ENCODE measurements around the gene PFN1. TPM values are rescaled to one million over a fixed set of nuclear protein-coding genes. Genes with fewer than 3 reads are reported as not detected.

Gene PFN1
- total RNA-seq, 1 donor from 2014 or later, result 298 TPM

DNA sequence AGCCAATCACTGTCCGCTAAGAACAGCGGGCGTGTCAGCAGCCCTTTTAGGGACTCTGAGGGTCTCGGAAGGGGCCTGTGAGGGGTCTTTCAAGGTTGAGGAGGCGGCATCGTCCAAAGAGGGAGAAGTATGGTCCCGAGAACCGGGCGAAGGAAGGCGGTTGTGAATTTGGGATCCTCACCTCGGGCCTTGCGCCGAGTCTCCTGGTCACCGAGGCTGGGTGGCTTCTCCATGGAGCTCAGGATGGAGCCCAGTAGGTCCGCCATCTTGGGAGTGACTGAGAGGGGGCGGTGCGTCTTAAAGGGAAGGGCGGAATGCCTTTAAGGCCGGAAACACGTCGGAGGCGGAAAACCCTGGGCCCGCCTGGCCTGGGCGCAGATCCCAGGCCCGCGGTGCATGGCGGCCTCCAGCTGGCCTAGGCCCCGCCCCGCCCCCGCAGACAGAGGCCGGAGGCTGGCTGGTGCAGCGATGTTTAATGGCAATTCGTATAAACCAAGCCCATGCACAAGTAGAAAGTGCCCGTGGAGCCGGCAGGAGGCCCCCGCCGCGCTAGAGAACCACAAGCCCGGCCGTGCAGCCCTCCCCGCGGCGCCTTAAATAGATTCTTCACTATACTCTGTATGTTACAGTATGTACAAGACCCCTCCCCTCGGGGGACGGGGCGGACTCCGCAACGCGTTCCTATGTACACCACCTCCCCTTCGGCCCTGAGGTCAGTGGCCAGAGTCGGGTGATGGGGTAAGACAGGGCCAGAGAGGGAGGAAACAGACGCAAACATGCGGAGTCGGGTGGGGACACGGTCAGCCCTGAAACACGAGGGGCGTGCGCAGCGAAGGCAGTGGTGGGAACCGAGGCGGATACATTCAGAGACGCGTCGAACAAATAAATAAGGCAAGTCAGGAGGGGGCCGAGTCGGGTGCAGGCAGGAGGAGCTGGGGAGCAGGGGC lies 19.5 kb upstream of the PFN1 start, which contains the start of gene SPAG7:
Gene SPAG7, minus strand, starts transcription at position 279 of the 947 bp plus-strand sequence. Its CDS starts 13 bp downstream, at position 266.
- DNase-seq, result peak; percentile 99

DNA sequence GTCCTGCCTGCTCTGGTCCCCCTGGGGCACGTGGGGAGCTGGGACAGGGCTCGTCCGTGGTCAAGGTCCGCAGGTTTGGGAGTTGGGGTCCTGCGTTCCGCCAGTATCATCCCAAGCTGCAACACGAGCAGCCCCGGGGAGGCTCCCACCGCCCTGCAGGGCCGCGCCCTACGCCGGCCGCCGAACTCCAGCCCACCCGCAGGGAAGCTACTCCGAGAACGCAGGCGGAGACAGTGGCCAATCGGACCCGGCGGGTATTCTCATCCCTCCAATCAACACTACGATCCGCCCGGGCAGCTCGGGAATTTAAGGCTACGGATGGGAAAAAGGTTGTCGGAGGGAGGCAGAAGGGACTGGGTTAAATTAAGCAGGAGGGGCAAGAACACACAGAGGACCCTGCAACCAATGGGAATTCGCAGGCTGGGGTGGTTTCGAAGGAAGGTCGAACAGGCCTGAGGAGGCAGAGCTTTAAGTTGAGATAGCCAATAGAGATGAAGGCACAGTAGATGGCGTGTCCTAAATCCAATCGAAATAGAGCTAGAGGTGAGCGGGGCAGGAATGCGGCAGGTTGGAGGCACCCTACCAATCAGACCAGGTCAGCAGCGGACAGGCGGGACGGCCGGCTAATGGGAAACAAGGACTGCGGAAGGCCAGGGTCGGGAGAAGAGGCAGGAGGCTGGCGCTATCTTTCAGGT lies 18.7 kb upstream of the PFN1 start:
- peak; percentile 100 for DNase-seq

- DNase-seq, result no peak
These were observed 17.1 kb upstream of the PFN1 start for GRCh38 chr17:4965311-4965986.

GRCh38 chr17:4960279-4960922 lies 12.1 kb upstream of the PFN1 start:
- no peak for DNase-seq

DNA sequence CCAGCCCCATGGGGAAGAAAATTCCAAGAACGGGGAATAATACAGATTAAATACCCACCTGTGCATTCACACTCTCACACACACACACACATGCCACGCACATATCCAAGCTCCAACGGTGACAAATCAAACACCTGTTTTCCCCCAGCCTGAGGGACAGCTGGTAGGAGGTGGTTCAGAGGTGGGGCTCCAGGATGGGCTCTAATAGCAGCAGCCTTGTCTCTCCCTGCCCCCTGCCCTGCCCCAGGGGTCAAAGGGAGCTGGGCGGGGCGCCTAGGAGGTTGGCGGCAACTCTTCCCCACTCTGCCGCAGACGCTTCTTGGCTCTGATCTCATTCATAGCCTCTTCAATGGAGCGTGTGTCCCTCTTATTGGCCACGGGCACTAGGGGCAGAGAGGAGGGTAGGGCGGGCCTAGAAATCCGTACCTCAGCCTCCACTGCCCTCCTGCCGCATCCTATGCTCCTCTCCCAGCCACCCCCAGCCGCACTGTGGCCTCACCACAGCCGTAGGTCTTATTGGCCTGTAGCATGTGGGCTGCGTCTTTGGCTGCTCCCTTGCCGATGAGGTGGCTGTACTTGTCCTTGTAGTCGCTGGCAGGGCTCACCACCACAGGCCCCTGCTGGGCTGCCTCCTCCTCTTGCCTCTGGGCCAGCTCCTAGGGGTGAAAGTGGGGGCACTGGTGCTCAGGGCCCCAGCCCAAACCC lies 11.1 kb upstream of the PFN1 start:
- DNase-seq, result no peak

GRCh38 chr17:4958102-4958501 lies 9.8 kb upstream of the PFN1 start:
- no peak for DNase-seq

- no peak for DNase-seq
These were observed 8.2 kb upstream of the PFN1 start for GRCh38 chr17:4956493-4957061.

DNA sequence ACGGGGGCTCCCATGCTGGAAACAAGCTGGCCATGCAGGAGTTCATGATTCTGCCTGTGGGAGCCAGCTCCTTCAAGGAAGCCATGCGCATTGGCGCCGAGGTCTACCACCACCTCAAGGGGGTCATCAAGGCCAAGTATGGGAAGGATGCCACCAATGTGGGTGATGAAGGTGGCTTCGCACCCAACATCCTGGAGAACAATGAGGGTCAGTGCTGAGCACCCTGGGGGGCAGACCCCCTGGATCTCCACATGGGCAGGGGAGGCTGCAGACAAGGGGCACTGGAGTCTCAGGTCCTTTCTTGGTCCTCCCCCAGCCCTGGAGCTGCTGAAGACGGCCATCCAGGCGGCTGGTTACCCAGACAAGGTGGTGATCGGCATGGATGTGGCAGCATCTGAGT lies 6.8 kb upstream of the PFN1 start:
- no peak for DNase-seq

- DNase-seq, result peak; percentile 34
These were observed 5.2 kb upstream of the PFN1 start for GRCh38 chr17:4953451-4953961.

DNA sequence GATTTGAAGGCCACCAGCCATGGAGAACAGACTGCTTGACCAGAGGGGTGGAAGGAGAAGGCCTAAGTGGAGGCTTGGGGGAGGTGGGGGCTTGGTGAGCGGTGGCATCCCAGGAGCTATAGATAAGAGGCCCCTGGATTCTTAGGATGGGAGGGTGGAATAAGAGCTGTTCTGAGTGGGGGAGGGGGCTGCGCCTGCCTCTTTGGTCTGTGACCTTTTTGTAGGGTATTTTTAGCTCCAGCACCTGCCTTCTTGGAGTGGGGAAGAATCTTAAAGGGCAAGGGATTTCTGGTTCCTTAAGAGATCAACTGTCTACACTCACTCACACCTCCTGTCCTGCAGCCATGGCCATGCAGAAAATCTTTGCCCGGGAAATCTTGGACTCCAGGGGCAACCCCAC lies 3.2 kb upstream of the PFN1 start:
- no peak for DNase-seq

DNA sequence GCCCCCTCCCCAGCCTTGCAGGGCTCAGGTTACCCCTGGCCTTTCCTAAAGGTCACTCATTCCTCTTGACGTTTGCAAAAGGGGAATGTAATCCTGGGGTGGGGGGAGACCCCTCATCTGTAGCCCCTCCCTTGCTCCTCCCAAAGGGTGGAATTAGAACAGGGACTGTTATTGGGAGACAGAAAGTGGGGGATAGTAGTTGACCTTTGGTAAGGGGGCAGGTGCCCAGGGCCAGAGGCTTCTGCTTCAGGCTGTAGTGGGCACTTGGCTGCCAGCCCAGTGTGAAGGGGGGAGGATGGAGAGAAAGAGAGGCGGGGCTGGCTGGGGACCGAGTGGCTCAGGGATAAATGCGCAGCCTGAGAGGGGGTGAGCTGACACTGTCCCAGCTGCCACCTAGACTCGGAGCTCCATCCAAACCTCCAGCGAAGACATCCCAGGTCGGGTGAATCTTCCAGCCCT lies 2.4 kb upstream of the PFN1 start, which contains the start of gene ENO3:
Gene ENO3, plus strand, starts transcription at position 374 of the 459 bp plus-strand sequence. CDS start 711 bp downstream, outside the sequence.
- no peak for DNase-seq

DNA sequence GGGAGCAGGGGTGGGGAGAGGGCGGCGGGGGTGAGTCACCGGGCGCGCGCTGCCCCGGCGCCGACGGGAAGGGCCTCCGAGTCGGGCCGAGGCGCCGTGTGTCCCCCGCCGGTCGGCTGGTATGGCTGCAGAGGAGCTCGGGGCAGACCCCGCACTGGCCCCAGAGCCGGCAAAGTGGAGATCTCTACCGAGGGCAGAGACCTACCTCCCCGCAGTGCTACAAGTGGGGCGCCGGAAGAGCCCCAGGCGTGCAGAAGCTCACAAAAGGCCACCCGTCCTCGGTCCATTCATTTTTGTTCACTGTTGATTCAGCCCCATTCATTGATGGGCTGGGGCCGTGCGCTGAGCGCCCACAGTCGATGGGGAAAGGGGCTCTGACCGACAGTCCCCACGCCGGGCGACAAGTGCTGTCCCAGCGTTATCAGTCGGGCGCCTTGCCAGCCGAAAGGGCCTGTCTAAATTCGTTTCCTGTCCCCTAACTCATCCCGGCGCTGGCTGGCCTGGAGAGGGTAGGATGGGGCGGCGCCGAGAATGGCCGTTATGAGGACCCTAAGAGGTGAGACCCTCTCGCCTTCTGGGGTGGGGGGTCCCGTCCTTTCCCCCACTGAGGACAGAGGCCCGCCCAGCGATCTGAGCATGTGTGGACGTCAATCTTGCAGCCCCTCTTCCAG lies 1.9 kb upstream of the PFN1 start:
- no peak for DNase-seq

GRCh38 chr17:4949321-4950074 lies 1.2 kb upstream of the PFN1 start:
- peak; percentile 69 for DNase-seq

DNA sequence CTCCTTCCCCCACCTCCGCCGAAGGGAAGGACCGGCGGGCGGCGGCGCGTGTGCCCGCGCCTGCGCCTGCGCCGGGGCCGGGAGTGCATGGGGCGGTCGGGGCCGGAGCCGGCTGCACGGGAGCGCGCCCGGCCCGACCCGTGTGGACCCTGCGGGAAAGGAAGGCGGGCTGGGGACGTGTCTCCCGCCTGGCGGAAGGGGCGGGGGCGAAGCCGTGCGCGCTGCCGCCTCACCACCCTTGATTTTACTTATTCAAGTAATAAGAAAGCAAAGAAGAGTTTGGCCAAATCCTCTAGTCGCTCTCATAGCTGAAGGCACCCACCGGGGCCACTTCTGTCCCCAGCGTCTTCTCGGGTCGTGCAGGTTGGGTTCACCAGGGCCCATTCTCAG lies 596 bp upstream of the PFN1 start:
- DNase-seq, result peak; percentile 91

DNA sequence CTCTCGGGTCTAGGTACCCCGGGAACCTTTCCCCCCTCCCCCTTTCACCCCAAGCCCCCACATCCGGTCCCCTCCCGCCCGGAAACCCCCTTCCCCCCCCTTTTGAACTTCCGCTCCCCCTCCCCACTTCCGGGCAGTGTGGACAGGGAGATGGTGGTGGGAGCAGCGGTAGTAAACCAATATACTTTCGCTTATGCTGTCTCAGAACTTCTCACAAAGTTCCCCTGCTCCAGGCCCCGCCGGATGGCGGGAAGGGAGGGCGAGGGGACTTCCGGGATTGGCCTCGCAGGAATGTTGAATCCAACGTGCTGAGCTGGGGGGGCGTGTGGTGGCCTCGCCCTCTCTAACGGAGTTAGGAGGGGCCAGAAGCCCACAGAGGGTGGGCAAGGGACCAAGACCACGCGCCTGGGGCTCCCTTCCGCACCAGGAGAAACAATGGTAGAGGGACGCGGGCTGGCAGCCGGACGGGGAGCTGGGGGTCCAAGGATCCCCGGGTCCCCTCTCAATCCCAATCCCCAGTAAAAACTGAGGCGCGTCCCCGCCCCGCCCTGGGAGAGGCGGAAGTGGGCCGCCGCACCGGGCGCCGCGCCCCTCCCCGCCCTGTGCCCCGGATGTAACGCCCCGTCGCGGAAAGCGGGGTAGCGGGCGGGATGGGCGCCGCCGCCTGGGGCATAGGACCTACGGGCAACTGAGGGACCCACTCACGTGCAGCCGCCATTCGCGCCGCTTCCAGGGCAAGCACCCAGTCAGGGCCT lies 742 bp downstream of the PFN1 start:
- peak; percentile 45 for DNase-seq

DNA sequence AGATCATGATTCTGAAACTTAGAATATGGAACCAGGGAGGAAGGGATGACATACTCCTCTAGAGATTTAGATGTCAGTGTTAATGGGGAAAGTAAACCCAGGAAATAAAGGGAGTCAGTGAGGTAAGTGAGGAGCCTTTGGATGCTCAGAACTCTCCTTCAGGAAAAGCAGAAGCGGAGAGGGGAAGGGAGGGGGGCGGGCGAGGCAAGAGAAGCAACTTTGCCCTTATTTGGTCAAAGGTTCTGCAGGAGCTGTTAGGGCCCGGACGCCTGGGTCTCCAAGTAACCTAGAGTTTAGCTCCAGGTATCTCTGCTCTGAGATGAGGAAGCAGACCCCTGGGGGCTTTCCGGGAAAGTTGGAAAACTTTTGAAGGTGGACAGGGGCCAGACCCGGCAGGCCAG lies 1.3 kb downstream of the PFN1 start:
- no peak for DNase-seq

GRCh38 chr17:4946312-4946976 lies 1.9 kb downstream of the PFN1 start:
- no peak for DNase-seq

- DNase-seq, result no peak
These were observed 2.4 kb downstream of the PFN1 start for GRCh38 chr17:4945944-4946280.

Measured in dermis blood vessel endothelial cell (primary cell).